Measurements from ENCODE around the gene TPPP.
"Not testable (repeated sequence)": the region's sequence is repeated elsewhere in the genome, so short reads cannot be mapped to it uniquely, and the experiment has no call there.

DNA sequence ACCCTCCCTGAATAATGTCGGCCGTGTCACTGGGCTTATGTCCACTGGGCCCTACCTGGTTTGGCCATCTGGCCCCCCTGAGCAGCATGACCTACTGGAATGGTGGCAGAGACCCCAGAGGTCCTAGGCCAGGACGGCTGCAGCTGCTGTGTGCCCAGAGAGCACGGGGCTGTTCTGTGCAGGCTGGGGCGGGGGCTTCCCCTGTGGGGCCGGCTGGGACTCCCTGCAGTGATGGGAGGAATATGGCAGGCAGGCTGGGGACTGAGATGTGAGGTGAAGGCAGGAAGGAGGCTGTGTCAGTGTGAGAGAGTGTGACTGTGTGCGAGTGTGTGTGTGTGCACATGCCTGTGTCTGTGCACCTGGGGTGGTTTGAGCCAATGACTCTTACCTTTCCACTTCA is 36.1 kb upstream of the TPPP start:
- TF ChIP-seq, protein P1, sequence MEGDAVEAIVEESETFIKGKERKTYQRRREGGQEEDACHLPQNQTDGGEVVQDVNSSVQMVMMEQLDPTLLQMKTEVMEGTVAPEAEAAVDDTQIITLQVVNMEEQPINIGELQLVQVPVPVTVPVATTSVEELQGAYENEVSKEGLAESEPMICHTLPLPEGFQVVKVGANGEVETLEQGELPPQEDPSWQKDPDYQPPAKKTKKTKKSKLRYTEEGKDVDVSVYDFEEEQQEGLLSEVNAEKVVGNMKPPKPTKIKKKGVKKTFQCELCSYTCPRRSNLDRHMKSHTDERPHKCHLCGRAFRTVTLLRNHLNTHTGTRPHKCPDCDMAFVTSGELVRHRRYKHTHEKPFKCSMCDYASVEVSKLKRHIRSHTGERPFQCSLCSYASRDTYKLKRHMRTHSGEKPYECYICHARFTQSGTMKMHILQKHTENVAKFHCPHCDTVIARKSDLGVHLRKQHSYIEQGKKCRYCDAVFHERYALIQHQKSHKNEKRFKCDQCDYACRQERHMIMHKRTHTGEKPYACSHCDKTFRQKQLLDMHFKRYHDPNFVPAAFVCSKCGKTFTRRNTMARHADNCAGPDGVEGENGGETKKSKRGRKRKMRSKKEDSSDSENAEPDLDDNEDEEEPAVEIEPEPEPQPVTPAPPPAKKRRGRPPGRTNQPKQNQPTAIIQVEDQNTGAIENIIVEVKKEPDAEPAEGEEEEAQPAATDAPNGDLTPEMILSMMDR (IDR thresholded peaks at IDR 0.05; ENCODE audit: low read length), result not testable (repeated sequence)
- not testable (repeated sequence) for TF ChIP-seq EZH2 (optimal IDR thresholded peaks at IDR 0.05; ENCODE audit: low read depth, low read length); EZH2phosphoT487 (IDR thresholded peaks at IDR 0.05; ENCODE audit: low read length)
